Trophoblast cell (in vitro differentiated cells and primary cell): ENCODE measurements around the gene PMPCA.

ENCODE experiments used
- DNase-seq, 2 donors: peaks; one replicate each; pipeline ENCODE4 v3.0.0-alpha.2; 2016
- H2AFZ ChIP-seq: 2 replicates; pipeline ENCODE4 v1.6.1; 2013; ENCODE audit warnings: low read length, moderate library complexity, mild to moderate bottlenecking; ENCODE audit not compliant: insufficient read depth, poor library complexity
- H2AK5ac ChIP-seq: 2 replicates; pipeline ENCODE4 v1.6.1; 2013; ENCODE audit warnings: mild to moderate bottlenecking, low read length
- H2BK120ac ChIP-seq: 2 replicates; pipeline ENCODE4 v1.6.1; 2013; ENCODE audit warnings: low read length, mild to moderate bottlenecking, moderate library complexity; ENCODE audit not compliant: insufficient read depth, poor library complexity
- H2BK12ac ChIP-seq: 2 replicates; pipeline ENCODE4 v1.6.1; 2013; ENCODE audit warnings: mild to moderate bottlenecking, low read length, moderate library complexity
- H2BK5ac ChIP-seq: 2 replicates; pipeline ENCODE4 v1.6.1; 2013; ENCODE audit warnings: low read length, low read depth, moderate library complexity, mild to moderate bottlenecking; ENCODE audit not compliant: poor library complexity
- H3K14ac ChIP-seq: 2 replicates; pipeline ENCODE4 v1.6.1; 2013; ENCODE audit warnings: mild to moderate bottlenecking, low read length
- H3K18ac ChIP-seq: 2 replicates; pipeline ENCODE4 v1.6.1; 2013; ENCODE audit warnings: mild to moderate bottlenecking, low read length
- H3K23ac ChIP-seq: 2 replicates; pipeline ENCODE4 v1.6.1; 2013; ENCODE audit warnings: low read length
- H3K27ac ChIP-seq: 2 replicates; pipeline ENCODE4 v1.5.1; 2013; ENCODE audit warnings: low read depth, mild to moderate bottlenecking, inconsistent platforms, low read length, moderate library complexity
- H3K27me3 ChIP-seq: 2 replicates; pipeline ENCODE4 v1.6.1; 2013; ENCODE audit warnings: inconsistent platforms, mild to moderate bottlenecking, low read length, moderate library complexity; ENCODE audit not compliant: insufficient read depth
- H3K36me3 ChIP-seq, 2 experiments: 1 replicate in 1 of 2; 2 replicates in 1 of 2; pipeline ENCODE4 v1.6.1; 2013; ENCODE audit warnings: low read length in 2 of 2, mild to moderate bottlenecking in 2 of 2, moderate library complexity in 1 of 2; ENCODE audit not compliant: insufficient read depth in 2 of 2, control insufficient read depth in 1 of 2
- H3K4ac ChIP-seq: 2 replicates; pipeline ENCODE4 v1.6.1; 2013; ENCODE audit warnings: low read depth, mild to moderate bottlenecking, low read length, moderate library complexity
- H3K4me1 ChIP-seq, 2 experiments: 1 replicate in 1 of 2; 2 replicates in 1 of 2; pipeline ENCODE4 v1.6.1; 2013; ENCODE audit warnings: low read length in 2 of 2, mild to moderate bottlenecking in 2 of 2, moderate library complexity in 1 of 2; ENCODE audit not compliant: insufficient read depth in 2 of 2, control insufficient read depth in 1 of 2
- H3K4me2 ChIP-seq: 2 replicates; pipeline ENCODE4 v1.6.1; 2013; ENCODE audit warnings: inconsistent platforms, mild to moderate bottlenecking, low read length, moderate library complexity
- H3K4me3 ChIP-seq: 2 replicates; pipeline ENCODE4 v1.5.1; 2013; ENCODE audit warnings: mild to moderate bottlenecking, low read depth, low read length, inconsistent platforms
- H3K79me1 ChIP-seq: one replicate; pipeline ENCODE4 v1.6.1; 2013; ENCODE audit warnings: low read length
- H3K79me2 ChIP-seq: 2 replicates; pipeline ENCODE4 v1.6.1; 2013; ENCODE audit warnings: low read length, mild to moderate bottlenecking; ENCODE audit not compliant: control insufficient read depth, insufficient read depth, poor library complexity
- H3K9ac ChIP-seq: 2 replicates; pipeline ENCODE4 v1.6.1; 2013; ENCODE audit warnings: mild to moderate bottlenecking, low read length
- H3K9me3 ChIP-seq: 2 replicates; pipeline ENCODE4 v1.6.1; 2013; ENCODE audit warnings: low read depth, mild to moderate bottlenecking, control low read depth, inconsistent platforms, low read length; ENCODE audit not compliant: insufficient read depth
- H4K12ac ChIP-seq: 2 replicates; pipeline ENCODE4 v1.6.1; 2013; ENCODE audit warnings: low read depth, mild to moderate bottlenecking, low read length, moderate library complexity
- H4K8ac ChIP-seq: 2 replicates; pipeline ENCODE4 v1.6.1; 2013; ENCODE audit warnings: low read depth, mild to moderate bottlenecking, low read length, moderate library complexity
- H4K91ac ChIP-seq: one replicate; pipeline ENCODE4 v1.6.1; 2013; ENCODE audit warnings: low read depth, mild to moderate bottlenecking, low read length, moderate library complexity
- WGBS: extraction: QIAGEN DNeasy Blood & Tissue Kit; methylation state at CpG from one replicate; pipeline ENCODE4 v1.1.7; 2013; ENCODE audit warnings: missing lambda C conversion rate; ENCODE audit not compliant: insufficient read length, insufficient coverage; ENCODE audit errors: extremely low coverage; 5-methylcytosine and 5-hydroxymethylcytosine counted together

PMPCA gene

GRCh38 chr9:136433849-136434579 is 23.6 kb downstream of the PMPCA start:
- Histone ChIP-seq H3K79me2 (peaks cover 6% of the 10 kb centered on the region), H3K27me3 (no peaks in the 10 kb centered on the region), H3K36me3 (peaks cover 54 to 58% of the 10 kb centered on the region in 2 experiments), H3K9ac (no peak overlapping the region), H3K4ac (no peak overlapping the region), H3K4me2 (no peak overlapping the region), H3K4me3 (peak overlapping the region; percentile 15), H3K27ac (no peak overlapping the region), H4K12ac (no peak overlapping the region), H4K91ac (no peak overlapping the region), H3K9me3 (no peaks in the 10 kb centered on the region), H3K14ac (no peak overlapping the region), H3K4me1 (peaks cover 7 to 12% of the 10 kb centered on the region in 2 experiments), H2BK5ac (no peak overlapping the region), H3K23ac (no peak overlapping the region), H2AK5ac (no peak overlapping the region), H2BK120ac (no peak overlapping the region), H3K18ac (no peak overlapping the region), H4K8ac (no peak overlapping the region), H3K79me1 (peaks cover 1% of the 10 kb centered on the region), H2BK12ac (no peak overlapping the region), H2AFZ (no peak overlapping the region)
- no CpG with 5 or more reads among the region's 37 CpGs for WGBS
- no peak for DNase-seq

GRCh38 chr9:136434580-136435169 is 24.2 kb downstream of the PMPCA start:
- DNase-seq = no peak
- Histone ChIP-seq H3K4ac (no peak overlapping the region), H3K9me3 (no peaks in the 10 kb centered on the region), H3K4me2 (no peak overlapping the region), H2BK12ac (no peak overlapping the region), H3K27ac (no peak overlapping the region), H3K23ac (no peak overlapping the region), H4K12ac (no peak overlapping the region), H3K36me3 (peaks cover 48 to 51% of the 10 kb centered on the region in 2 experiments), H2AFZ (no peak overlapping the region), H3K27me3 (no peaks in the 10 kb centered on the region), H3K14ac (no peak overlapping the region), H2AK5ac (no peak overlapping the region), H3K4me3 (no peak overlapping the region), H3K79me1 (peaks cover 7% of the 10 kb centered on the region), H4K91ac (no peak overlapping the region), H2BK5ac (no peak overlapping the region), H3K9ac (no peak overlapping the region), H4K8ac (no peak overlapping the region), H3K79me2 (peaks cover 9% of the 10 kb centered on the region), H3K4me1 (peaks cover 7 to 12% of the 10 kb centered on the region in 2 experiments), H3K18ac (no peak overlapping the region), H2BK120ac (no peak overlapping the region)
- WGBS = no CpG with 5 or more reads among the region's 17 CpGs

- Histone ChIP-seq H3K4me3 (no peak overlapping the region), H3K23ac (no peak overlapping the region), H3K79me2 (peaks cover 9% of the 10 kb centered on the region), H2BK12ac (no peak overlapping the region), H4K91ac (no peak overlapping the region), H3K14ac (no peak overlapping the region), H4K8ac (no peak overlapping the region), H3K27ac (no peak overlapping the region), H3K18ac (no peak overlapping the region), H3K4ac (peak overlapping the region; percentile 34), H2BK120ac (no peak overlapping the region), H3K9me3 (no peaks in the 10 kb centered on the region), H3K27me3 (no peaks in the 10 kb centered on the region), H3K9ac (no peak overlapping the region), H3K4me2 (no peak overlapping the region), H3K36me3 (peaks cover 41 to 46% of the 10 kb centered on the region in 2 experiments), H3K79me1 (peaks cover 7% of the 10 kb centered on the region), H2AK5ac (no peak overlapping the region), H4K12ac (no peak overlapping the region), H2AFZ (no peak overlapping the region), H3K4me1 (peaks cover 7 to 12% of the 10 kb centered on the region in 2 experiments), H2BK5ac (no peak overlapping the region)
- DNase-seq = no peak
- no CpG with 5 or more reads among the region's 25 CpGs for WGBS
These were observed 25.7 kb downstream of the PMPCA start for GRCh38 chr9:136436055-136436634.

GRCh38 chr9:136437430-136437829 is 27.0 kb downstream of the PMPCA start:
- H3K23ac ChIP-seq = peak overlapping the region; percentile 3
- no peak overlapping the region for H2AK5ac ChIP-seq
- peaks cover 9% of the 10 kb centered on the region for H3K79me2 ChIP-seq
- peak overlapping the region; percentile 8 for H2AFZ ChIP-seq
- peaks cover 7 to 12% of the 10 kb centered on the region in 2 experiments for H3K4me1 ChIP-seq
- H3K36me3 ChIP-seq = peaks cover 46 to 51% of the 10 kb centered on the region in 2 experiments
- H3K4ac ChIP-seq = peak overlapping the region; percentile 24
- H3K4me3 ChIP-seq = no peak overlapping the region
- H3K27me3 ChIP-seq = no peaks in the 10 kb centered on the region
- H4K12ac ChIP-seq = no peak overlapping the region
- DNase-seq = no peak
- H3K14ac ChIP-seq = no peak overlapping the region
- no peak overlapping the region for H2BK5ac ChIP-seq
- H4K8ac ChIP-seq = no peak overlapping the region
- WGBS = no CpG with 5 or more reads among the region's 8 CpGs
- peaks cover 7% of the 10 kb centered on the region for H3K79me1 ChIP-seq
- no peak overlapping the region for H3K27ac ChIP-seq
- H2BK12ac ChIP-seq = no peak overlapping the region
- H3K9me3 ChIP-seq = no peaks in the 10 kb centered on the region
- H3K4me2 ChIP-seq = peak overlapping the region; percentile 89
- H2BK120ac ChIP-seq = no peak overlapping the region
- H3K9ac ChIP-seq = no peak overlapping the region
- H3K18ac ChIP-seq = peak overlapping the region; percentile 19
- no peak overlapping the region for H4K91ac ChIP-seq
